H9 (cell line): ENCODE measurements around the gene SLC12A1. TPM values are rescaled to one million over a fixed set of nuclear protein-coding genes. Genes with fewer than 3 reads are reported as not detected.

Source experiments
- DNase-seq: peaks from one replicate; pipeline ENCODE4 v3.0.0-alpha.2; 2017
- H2AFZ ChIP-seq: one replicate; pipeline ENCODE4 v1.6.1; 2013; ENCODE audit warnings: mild to moderate bottlenecking, low read length, control low read depth, moderate library complexity
- H2AK5ac ChIP-seq: 2 replicates; pipeline ENCODE4 v1.6.1; 2013; ENCODE audit warnings: low read length, control low read depth, mixed read lengths; ENCODE audit not compliant: insufficient read length
- H2BK120ac ChIP-seq: one replicate; pipeline ENCODE4 v1.6.1; 2013; ENCODE audit warnings: low read depth, mild to moderate bottlenecking, low read length, control low read depth, inconsistent platforms; ENCODE audit not compliant: poor library complexity, severe bottlenecking
- H2BK12ac ChIP-seq: 2 replicates; pipeline ENCODE4 v1.6.1; 2013; ENCODE audit warnings: low read length, control low read depth, mixed read lengths, low read depth; ENCODE audit not compliant: insufficient read length
- H2BK15ac ChIP-seq: 2 replicates; pipeline ENCODE4 v1.6.1; 2013; ENCODE audit warnings: low read depth, low read length, control low read depth
- H2BK20ac ChIP-seq: one replicate; pipeline ENCODE4 v1.6.1; 2013; ENCODE audit warnings: low read depth, mild to moderate bottlenecking, low read length, control low read depth, inconsistent platforms; ENCODE audit not compliant: poor library complexity, severe bottlenecking
- H2BK5ac ChIP-seq: 2 replicates; pipeline ENCODE4 v1.6.1; 2013; ENCODE audit warnings: low read length, control low read depth, mixed read lengths; ENCODE audit not compliant: insufficient read length
- H3K14ac ChIP-seq: 2 replicates; pipeline ENCODE4 v1.6.1; 2013; ENCODE audit warnings: low read length, control low read depth; ENCODE audit not compliant: insufficient read depth
- H3K18ac ChIP-seq: 2 replicates; pipeline ENCODE4 v1.6.1; 2013; ENCODE audit warnings: low read depth, mild to moderate bottlenecking, mixed read lengths, low read length, control low read depth; ENCODE audit not compliant: insufficient read length
- H3K23ac ChIP-seq: 2 replicates; pipeline ENCODE4 v1.6.1; 2013; ENCODE audit warnings: low read length, control low read depth, mixed read lengths, low read depth; ENCODE audit not compliant: insufficient read length
- H3K23me2 ChIP-seq: 2 replicates; pipeline ENCODE4 v1.6.1; 2013; ENCODE audit warnings: low read depth, mild to moderate bottlenecking, mixed read lengths, low read length, control low read depth; ENCODE audit not compliant: insufficient read length, poor library complexity, severe bottlenecking
- H3K27ac ChIP-seq: 2 replicates; pipeline ENCODE4 v1.5.1; 2013; ENCODE audit warnings: low read length, control low read depth, mixed read lengths, low read depth; ENCODE audit not compliant: insufficient read length
- H3K27me3 ChIP-seq: 2 replicates; pipeline ENCODE4 v1.6.1; 2013; ENCODE audit warnings: low read length, control low read depth, inconsistent platforms; ENCODE audit not compliant: insufficient read depth
- H3K4ac ChIP-seq: 2 replicates; pipeline ENCODE4 v1.6.1; 2013; ENCODE audit warnings: low read depth, mild to moderate bottlenecking, control low read depth, inconsistent platforms, low read length, moderate library complexity
- H3K4me1 ChIP-seq: 2 replicates; pipeline ENCODE4 v1.6.1; 2013; ENCODE audit warnings: low read length, control low read depth, inconsistent platforms; ENCODE audit not compliant: insufficient read depth
- H3K4me2 ChIP-seq: 2 replicates; pipeline ENCODE4 v1.6.1; 2013; ENCODE audit warnings: low read length, control low read depth, mixed read lengths; ENCODE audit not compliant: insufficient read length, insufficient read depth
- H3K56ac ChIP-seq: 2 replicates; pipeline ENCODE4 v1.6.1; 2013; ENCODE audit warnings: low read depth, mild to moderate bottlenecking, mixed read lengths, low read length, control low read depth; ENCODE audit not compliant: insufficient read length
- H3K79me1 ChIP-seq: 2 replicates; pipeline ENCODE4 v1.6.1; 2013; ENCODE audit warnings: low read depth, mild to moderate bottlenecking, moderate library complexity, low read length, control low read depth, inconsistent platforms; ENCODE audit not compliant: insufficient read depth, poor library complexity, severe bottlenecking
- H3K79me2 ChIP-seq: 2 replicates; pipeline ENCODE4 v1.6.1; 2013; ENCODE audit warnings: low read length, control low read depth, inconsistent platforms; ENCODE audit not compliant: insufficient read depth
- H3K9ac ChIP-seq: 2 replicates; pipeline ENCODE4 v1.6.1; 2013; ENCODE audit warnings: low read length, control low read depth, mixed read lengths; ENCODE audit not compliant: insufficient read length; ENCODE audit errors: extremely low read depth
- H3K9me3 ChIP-seq: one replicate; pipeline ENCODE4 v1.6.1; 2013; ENCODE audit warnings: low read depth, low read length, inconsistent platforms; ENCODE audit not compliant: control insufficient read depth
- H3T11ph ChIP-seq: one replicate; pipeline ENCODE4 v1.6.1; 2013; ENCODE audit warnings: mild to moderate bottlenecking, low read length, control low read depth, inconsistent platforms
- H4K20me1 ChIP-seq: one replicate; pipeline ENCODE4 v1.6.1; 2013; ENCODE audit not compliant: control insufficient read depth, insufficient read length, insufficient read depth
- H4K5ac ChIP-seq: 2 replicates; pipeline ENCODE4 v1.6.1; 2013; ENCODE audit warnings: low read depth, mild to moderate bottlenecking, mixed read lengths, low read length, control low read depth; ENCODE audit not compliant: insufficient read length
- H4K8ac ChIP-seq: replicated peaks from 2 replicates; pipeline ENCODE4 v1.6.1; 2013; ENCODE audit warnings: low read length, control low read depth, mixed read lengths, low read depth; ENCODE audit not compliant: insufficient read length
- H4K91ac ChIP-seq: 2 replicates; pipeline ENCODE4 v1.6.1; 2013; ENCODE audit warnings: low read depth, mild to moderate bottlenecking, moderate library complexity, mixed read lengths, low read length, control low read depth; ENCODE audit not compliant: insufficient read length
- H3K27ac Mint-ChIP-seq, 3 experiments: 2 replicates in 2 of 3; 3 replicates in 1 of 3; pipeline ENCODE4 v1.8.0; 2020 to 2021; ENCODE audit warnings: mixed read lengths in 3 of 3, mild to moderate bottlenecking in 1 of 3, moderate library complexity in 1 of 3
- H3K27me3 Mint-ChIP-seq: 2 replicates; pipeline ENCODE4 v1.8.0; 2021; ENCODE audit warnings: low read depth, mild to moderate bottlenecking, moderate library complexity, mixed read lengths
- H3K36me3 Mint-ChIP-seq, 3 experiments: 2 replicates in 2 of 3; 3 replicates in 1 of 3; pipeline ENCODE4 v1.8.0; 2020 to 2021; ENCODE audit warnings: low read depth in 3 of 3, mixed read lengths in 3 of 3; ENCODE audit not compliant: insufficient read depth in 1 of 3
- H3K4me1 Mint-ChIP-seq, 2 experiments: 2 replicates each; pipeline ENCODE4 v1.8.0; 2020; ENCODE audit warnings: mixed read lengths in 2 of 2
- H3K4me3 Mint-ChIP-seq, 2 experiments: 2 replicates in 1 of 2; 3 replicates in 1 of 2; pipeline ENCODE4 v1.8.0; 2020 to 2021; ENCODE audit warnings: mild to moderate bottlenecking in 2 of 2, mixed read lengths in 2 of 2, moderate library complexity in 1 of 2
- H3K9me3 Mint-ChIP-seq, 2 experiments: 2 replicates in 1 of 2; 3 replicates in 1 of 2; pipeline ENCODE4 v1.8.0; 2020; ENCODE audit warnings: mild to moderate bottlenecking in 2 of 2, mixed read lengths in 2 of 2, moderate library complexity in 1 of 2
- CTCF ChIP-seq: fragments of 200-600 bp; sonication (generic); conservative IDR thresholded peaks from 3 replicates; pipeline ENCODE4 v1.8.0; 2021; ENCODE audit warnings: antibody characterized with exemption, mild to moderate bottlenecking
- total RNA-seq: library from RNA; stranded (reverse); gene quantifications from 2 replicates; pipeline ENCODE4 v1.2.1, GENCODE V29; 2021

The SLC12A1 gene
- total RNA-seq, 1 experiment from 2014 or later: 0.07 TPM

GRCh38 chr15:48345516-48345915 lies 139.4 kb downstream of the SLC12A1 start:
- Histone ChIP-seq H3K27ac (no peak overlapping the region), H3K56ac (no peak overlapping the region), H3K9ac (no peak overlapping the region), H3K4me2 (no peak overlapping the region), H3K4me1 (no peaks in the 10 kb centered on the region), H3K4ac (no peak overlapping the region), H3K79me1 (no peaks in the 10 kb centered on the region), H3K27me3 (no peaks in the 10 kb centered on the region), H2BK12ac (no peak overlapping the region), H2BK20ac (no peak overlapping the region), H2BK15ac (no peak overlapping the region), H4K5ac (no peak overlapping the region), H3T11ph (no peak overlapping the region), H2BK120ac (no peak overlapping the region), H3K79me2 (no peaks in the 10 kb centered on the region), H3K14ac (no peak overlapping the region), H3K18ac (no peak overlapping the region), H3K9me3 (no peaks in the 10 kb centered on the region), H3K23me2 (no peaks in the 10 kb centered on the region), H4K91ac (no peak overlapping the region), H4K20me1 (no peaks in the 10 kb centered on the region), H2BK5ac (no peak overlapping the region), H3K23ac (no peak overlapping the region), H2AK5ac (no peak overlapping the region), H2AFZ (no peak overlapping the region), H4K8ac (no peak overlapping the region)
- Mint-ChIP-seq H3K4me1 (peaks cover 13 to 14% of the 10 kb centered on the region in 2 experiments), H3K27ac (no peak overlapping the region), H3K36me3 (peaks cover 7 to 25% (median 17%) of the 10 kb centered on the region in 3 experiments; a peak in 6 of 7 replicates), H3K27me3 (no peaks in the 10 kb centered on the region), H3K9me3 (no peaks in the 10 kb centered on the region), H3K4me3 (no peak overlapping the region)
- no peak for DNase-seq
- no peak for TF ChIP-seq CTCF
